GM23338 (cell line): ENCODE measurements around the gene NINJ1. TPM values are rescaled to one million over a fixed set of nuclear protein-coding genes. Genes with fewer than 3 reads are reported as not detected.

Source experiments
- ATAC-seq: fragments of 200-7000 bp; cut with Tn5 transposase; 3 replicates; pipeline ENCODE4 v1.9.1; 2020
- DNase-seq: peaks from one replicate; pipeline ENCODE4 v3.0.0-alpha.2; 2015; ENCODE audit warnings: low spot score
- H2AFZ ChIP-seq: fragments of 200-600 bp; sonication (generic); 2 replicates; pipeline ENCODE4 v1.8.0; 2016; ENCODE audit warnings: antibody characterized with exemption, mild to moderate bottlenecking, moderate library complexity
- H3F3A ChIP-seq: fragments of 200-600 bp; sonication (generic); replicated peaks from 2 replicates; pipeline ENCODE4 v1.8.0; 2017; ENCODE audit warnings: antibody characterized with exemption, mixed run types, low read depth
- H3K27ac ChIP-seq: fragments of 200-600 bp; sonication (generic); 2 replicates; pipeline ENCODE4 v1.6.1; 2016; ENCODE audit warnings: low read depth
- H3K27me3 ChIP-seq: fragments of 200-600 bp; sonication (generic); 2 replicates; pipeline ENCODE4 v1.8.0; 2016; ENCODE audit warnings: mild to moderate bottlenecking, mixed run types, moderate library complexity; ENCODE audit not compliant: insufficient read depth
- H3K36me3 ChIP-seq: fragments of 200-600 bp; sonication (generic); 2 replicates; pipeline ENCODE4 v1.8.0; 2016; ENCODE audit warnings: mild to moderate bottlenecking; ENCODE audit not compliant: insufficient read depth
- H3K4me1 ChIP-seq: fragments of 200-600 bp; sonication (generic); 2 replicates; pipeline ENCODE4 v1.8.0; 2016; ENCODE audit warnings: mild to moderate bottlenecking, moderate library complexity; ENCODE audit not compliant: insufficient read depth
- H3K4me2 ChIP-seq: fragments of 200-600 bp; sonication (generic); 2 replicates; pipeline ENCODE4 v1.7.1; 2017; ENCODE audit warnings: mixed run types
- H3K4me3 ChIP-seq: fragments of 200-600 bp; sonication (generic); 2 replicates; pipeline ENCODE4 v1.6.1; 2016; ENCODE audit warnings: mixed run types
- H3K79me2 ChIP-seq: fragments of 200-600 bp; sonication (generic); replicated peaks from 2 replicates; pipeline ENCODE4 v1.8.0; 2017; ENCODE audit warnings: mild to moderate bottlenecking; ENCODE audit not compliant: insufficient read depth
- H3K9me2 ChIP-seq: fragments of 200-600 bp; sonication (generic); 2 replicates; pipeline ENCODE4 v1.8.0; 2017; ENCODE audit not compliant: insufficient read depth
- H4K20me1 ChIP-seq: fragments of 200-600 bp; sonication (generic); replicated peaks from 2 replicates; pipeline ENCODE4 v1.8.0; 2017; ENCODE audit warnings: mild to moderate bottlenecking; ENCODE audit not compliant: insufficient read depth
- H3K27ac Mint-ChIP-seq: 2 replicates; pipeline ENCODE4 v1.8.0; 2020; ENCODE audit warnings: inconsistent platforms, mild to moderate bottlenecking, moderate library complexity, mixed read lengths
- H3K27me3 Mint-ChIP-seq: 3 replicates; pipeline ENCODE4 v1.8.0; 2022; ENCODE audit warnings: low read depth, mild to moderate bottlenecking, moderate library complexity, mixed read lengths, inconsistent platforms; ENCODE audit not compliant: insufficient read depth, poor library complexity
- H3K36me3 Mint-ChIP-seq: 3 replicates; pipeline ENCODE4 v1.8.0; 2021; ENCODE audit warnings: low read depth, mild to moderate bottlenecking, inconsistent platforms, moderate library complexity, mixed read lengths
- H3K4me1 Mint-ChIP-seq: 3 replicates; pipeline ENCODE4 v1.8.0; 2020; ENCODE audit warnings: mild to moderate bottlenecking, inconsistent platforms, mixed read lengths
- H3K4me3 Mint-ChIP-seq: 3 replicates; pipeline ENCODE4 v1.8.0; 2021; ENCODE audit warnings: moderate library complexity, mild to moderate bottlenecking, inconsistent platforms, mixed read lengths
- H3K9me3 Mint-ChIP-seq: 3 replicates; pipeline ENCODE4 v1.8.0; 2020; ENCODE audit warnings: moderate library complexity, mild to moderate bottlenecking, inconsistent platforms, mixed read lengths
- CREB1 ChIP-seq: fragments of 250-450 bp; sonication (Bioruptor Pico); IDR thresholded peaks from 2 replicates; pipeline ENCODE4 v1.5.0; 2020; ENCODE audit warnings: low read depth, mild to moderate bottlenecking, moderate library complexity
- JUNB ChIP-seq: IDR thresholded peaks from one replicate; pipeline ENCODE4 v1.6.1; 2016; ENCODE audit warnings: antibody characterized with exemption; ENCODE audit not compliant: unreplicated experiment
- POLR2AphosphoS5 ChIP-seq: IDR thresholded peaks from 2 replicates; pipeline ENCODE4 v1.6.1; 2016; ENCODE audit warnings: antibody characterized with exemption, low read depth
- STAT1 ChIP-seq: IDR thresholded peaks from one replicate; pipeline ENCODE4 v1.6.1; 2016; ENCODE audit warnings: antibody characterized with exemption; ENCODE audit not compliant: unreplicated experiment
- ZNF462 ChIP-seq: fragments of 250-450 bp; sonication (Bioruptor Pico); IDR thresholded peaks from 2 replicates; pipeline ENCODE4 v1.5.0; 2020; ENCODE audit warnings: mild to moderate bottlenecking, moderate library complexity
- polyA plus RNA-seq: library from polyadenylated mRNA; unstranded; fragments of >200 nt; fragmentation: Nextera tagmentation; extraction: Ambion mirVana; gene quantifications from 2 replicates; pipeline ENCODE4 v1.2.1, GENCODE V29; 2016
- total RNA-seq: library from RNA; depleted of rRNA; stranded (reverse); fragments of >200 nt; shearing (Covaris generic); gene quantifications from 2 replicates; pipeline ENCODE4 v1.2.3, GENCODE V29; 2014
- TF ChIP-seq, protein P1 (sequence below), 2 experiments: fragments of 200-600 bp in 1 of 2; sonication (generic) in 1 of 2; conservative IDR thresholded peaks; 2 replicates each; pipeline versions ENCODE4 v1.5.1 to v1.6.1; 2016 to 2017; ENCODE audit warnings: antibody characterized with exemption in 2 of 2, low read depth in 2 of 2, mild to moderate bottlenecking in 2 of 2, moderate library complexity in 1 of 2

Gene NINJ1
- total and polyA plus RNA-seq, 2 experiments from 2014 or later: 36.3 to 39.7 TPM

GRCh38 chr9:93151097-93151784, 17.2 kb upstream of the NINJ1 start:
- Mint-ChIP-seq H3K27me3 (peaks cover 1% of the 10 kb centered on the region), H3K36me3 (no peaks in the 10 kb centered on the region), H3K4me1 (no peaks in the 10 kb centered on the region), H3K9me3 (no peaks in the 10 kb centered on the region; the same call in 2 of the 3 replicates), H3K27ac (no peak overlapping the region), H3K4me3 (no peak overlapping the region)
- no peak for DNase-seq
- no peak for TF ChIP-seq POLR2AphosphoS5
- TF ChIP-seq, protein P1, sequence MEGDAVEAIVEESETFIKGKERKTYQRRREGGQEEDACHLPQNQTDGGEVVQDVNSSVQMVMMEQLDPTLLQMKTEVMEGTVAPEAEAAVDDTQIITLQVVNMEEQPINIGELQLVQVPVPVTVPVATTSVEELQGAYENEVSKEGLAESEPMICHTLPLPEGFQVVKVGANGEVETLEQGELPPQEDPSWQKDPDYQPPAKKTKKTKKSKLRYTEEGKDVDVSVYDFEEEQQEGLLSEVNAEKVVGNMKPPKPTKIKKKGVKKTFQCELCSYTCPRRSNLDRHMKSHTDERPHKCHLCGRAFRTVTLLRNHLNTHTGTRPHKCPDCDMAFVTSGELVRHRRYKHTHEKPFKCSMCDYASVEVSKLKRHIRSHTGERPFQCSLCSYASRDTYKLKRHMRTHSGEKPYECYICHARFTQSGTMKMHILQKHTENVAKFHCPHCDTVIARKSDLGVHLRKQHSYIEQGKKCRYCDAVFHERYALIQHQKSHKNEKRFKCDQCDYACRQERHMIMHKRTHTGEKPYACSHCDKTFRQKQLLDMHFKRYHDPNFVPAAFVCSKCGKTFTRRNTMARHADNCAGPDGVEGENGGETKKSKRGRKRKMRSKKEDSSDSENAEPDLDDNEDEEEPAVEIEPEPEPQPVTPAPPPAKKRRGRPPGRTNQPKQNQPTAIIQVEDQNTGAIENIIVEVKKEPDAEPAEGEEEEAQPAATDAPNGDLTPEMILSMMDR (conservative IDR thresholded peaks at IDR 0.05; ENCODE audit: low read depth in 2 of 2): peak in 1 of 2 experiments; percentile 58; a peak in 2 of 4 replicates
- Histone ChIP-seq H3K4me2 (no peak overlapping the region), H3F3A (no peaks in the 10 kb centered on the region), H3K27ac (no peak overlapping the region), H3K4me3 (no peak overlapping the region), H3K4me1 (no peaks in the 10 kb centered on the region), H2AFZ (0 out of 2 replicates have a peak overlapping the region, but pooled peaks have one; percentile 28), H4K20me1 (no peaks in the 10 kb centered on the region), H3K27me3 (no peaks in the 10 kb centered on the region), H3K9me2 (no peaks in the 10 kb centered on the region; the same call in 1 of the 2 replicates), H3K36me3 (no peaks in the 10 kb centered on the region), H3K79me2 (no peaks in the 10 kb centered on the region)
- ATAC-seq: peak; percentile 28; the same call in 1 of the 3 replicates

GRCh38 chr9:93149361-93149760, 15.3 kb upstream of the NINJ1 start:
- Histone ChIP-seq H3K4me1 (no peaks in the 10 kb centered on the region), H3K36me3 (no peaks in the 10 kb centered on the region), H3K4me2 (no peak overlapping the region), H3K4me3 (no peak overlapping the region), H3K27ac (no peak overlapping the region), H2AFZ (no peak overlapping the region), H3F3A (no peaks in the 10 kb centered on the region), H3K27me3 (no peaks in the 10 kb centered on the region), H4K20me1 (no peaks in the 10 kb centered on the region), H3K9me2 (no peaks in the 10 kb centered on the region; the same call in 1 of the 2 replicates), H3K79me2 (no peaks in the 10 kb centered on the region)
- Mint-ChIP-seq H3K27ac (no peak overlapping the region), H3K4me1 (peaks cover 2% of the 10 kb centered on the region; the same call in 2 of the 3 replicates), H3K36me3 (no peaks in the 10 kb centered on the region), H3K9me3 (no peaks in the 10 kb centered on the region; the same call in 2 of the 3 replicates), H3K27me3 (peaks cover 1% of the 10 kb centered on the region), H3K4me3 (no peak overlapping the region)
- TF ChIP-seq CREB1 (CRISPR knock-in tag): no peak
- no peak for TF ChIP-seq STAT1
- TF ChIP-seq JUNB: no peak
- TF ChIP-seq ZNF462 (CRISPR knock-in tag): no peak
- ATAC-seq: no peak
- no peak for DNase-seq
